T-helper 22 cell (primary cell): ENCODE results near the gene KRTAP12-1.

ENCODE experiments used
- DNase-seq: peaks from one replicate; pipeline ENCODE4 v3.0.0-alpha.2; 2020; ENCODE audit warnings: low read depth

Gene KRTAP12-1

DNA sequence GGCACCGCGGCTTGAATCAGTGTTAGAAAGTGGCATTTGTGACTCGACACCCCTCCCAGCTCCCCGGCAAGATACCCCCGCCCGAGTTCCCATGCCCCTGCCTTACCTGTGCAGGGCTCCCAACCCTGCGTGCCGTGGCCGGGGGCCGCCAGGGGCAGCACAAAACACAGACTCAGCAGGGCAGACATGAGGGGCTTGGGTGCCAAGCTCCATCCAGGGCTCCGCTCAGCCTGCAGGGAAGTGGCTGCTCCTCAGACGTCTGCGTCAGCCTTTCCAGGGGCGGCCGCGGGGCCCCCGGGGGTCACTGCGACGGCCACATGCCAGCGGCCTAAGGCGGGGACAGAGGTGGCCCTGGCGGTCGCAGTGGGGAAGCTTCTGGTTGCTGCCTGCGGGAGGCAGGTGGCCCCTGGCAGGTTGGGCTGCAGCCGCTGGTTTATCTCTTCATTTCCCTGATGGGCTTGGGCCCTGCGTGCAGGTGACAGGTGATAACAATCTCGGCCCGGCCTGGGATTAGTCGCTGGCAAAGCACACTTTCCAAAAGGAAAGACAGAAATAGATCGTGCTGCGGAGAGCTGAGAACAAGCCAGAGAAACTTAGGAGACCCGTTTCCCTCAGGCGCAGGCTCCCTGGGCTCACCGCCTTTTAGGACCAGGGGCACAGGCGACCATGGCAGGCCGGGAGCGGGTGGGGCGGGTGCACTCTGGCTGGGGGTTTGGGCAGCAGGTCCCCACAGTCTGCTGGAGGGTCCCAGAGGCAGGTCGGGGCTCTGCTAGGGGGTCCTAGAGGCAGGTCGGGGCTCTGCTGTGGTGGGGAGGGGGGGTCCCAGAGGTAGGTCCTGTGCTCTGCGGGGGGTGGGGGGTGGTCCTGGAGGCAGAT, 29.6 kb upstream of the KRTAP12-1 start, which contains the start of gene TSPEAR:
Gene TSPEAR, minus strand, starts transcription at position 246 of the 876 bp plus-strand sequence. Its CDS starts 58 bp downstream, at position 188.
- DNase-seq, result no peak

DNA sequence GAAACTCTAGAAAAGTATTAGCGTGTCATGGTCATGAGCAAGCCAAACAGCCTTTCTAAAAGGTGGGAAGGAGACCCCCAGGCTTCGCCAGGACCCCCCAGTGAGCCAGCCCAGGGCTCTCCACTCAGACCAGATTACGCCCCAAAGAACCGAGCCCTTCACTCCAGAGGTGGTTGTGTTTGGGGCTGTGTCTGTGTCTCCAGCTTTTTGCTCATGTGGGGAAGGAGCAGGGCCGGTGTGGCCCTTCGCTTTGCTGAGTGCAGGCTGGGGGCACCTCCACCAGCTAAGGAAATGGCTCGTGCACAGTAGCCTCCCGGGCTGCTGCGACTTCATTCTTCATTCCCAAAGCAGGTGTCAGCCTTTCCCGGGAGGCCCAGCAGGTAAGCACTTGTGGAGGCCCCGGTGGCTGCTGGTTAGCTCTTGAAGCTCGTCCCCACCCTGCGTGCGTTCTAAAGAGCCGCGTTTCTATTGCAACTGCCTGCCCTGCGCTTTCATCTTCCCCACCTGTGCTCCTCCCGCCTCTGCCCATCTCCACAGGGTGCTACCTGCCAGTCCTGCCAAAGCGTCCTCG, 28.9 kb upstream of the KRTAP12-1 start:
- no peak for DNase-seq

DNA sequence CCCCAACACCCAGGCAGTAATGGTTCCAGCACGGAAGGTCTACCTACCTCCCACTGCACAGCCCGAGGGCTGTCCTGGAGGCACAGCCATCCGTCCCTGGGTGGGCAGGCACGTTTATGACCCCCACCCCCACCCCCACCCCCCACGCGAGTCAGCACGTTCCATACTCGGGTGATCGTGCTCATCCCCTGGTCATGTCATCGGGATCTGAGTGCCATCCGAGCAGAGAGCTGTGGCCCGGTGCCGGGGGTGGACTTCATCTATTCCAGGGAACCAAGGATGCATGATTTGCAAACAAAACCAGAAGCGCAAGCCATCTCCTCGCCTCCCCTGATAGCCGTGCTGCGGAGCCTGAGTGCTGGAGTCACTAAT, 28.3 kb upstream of the KRTAP12-1 start:
- DNase-seq, result no peak

DNA sequence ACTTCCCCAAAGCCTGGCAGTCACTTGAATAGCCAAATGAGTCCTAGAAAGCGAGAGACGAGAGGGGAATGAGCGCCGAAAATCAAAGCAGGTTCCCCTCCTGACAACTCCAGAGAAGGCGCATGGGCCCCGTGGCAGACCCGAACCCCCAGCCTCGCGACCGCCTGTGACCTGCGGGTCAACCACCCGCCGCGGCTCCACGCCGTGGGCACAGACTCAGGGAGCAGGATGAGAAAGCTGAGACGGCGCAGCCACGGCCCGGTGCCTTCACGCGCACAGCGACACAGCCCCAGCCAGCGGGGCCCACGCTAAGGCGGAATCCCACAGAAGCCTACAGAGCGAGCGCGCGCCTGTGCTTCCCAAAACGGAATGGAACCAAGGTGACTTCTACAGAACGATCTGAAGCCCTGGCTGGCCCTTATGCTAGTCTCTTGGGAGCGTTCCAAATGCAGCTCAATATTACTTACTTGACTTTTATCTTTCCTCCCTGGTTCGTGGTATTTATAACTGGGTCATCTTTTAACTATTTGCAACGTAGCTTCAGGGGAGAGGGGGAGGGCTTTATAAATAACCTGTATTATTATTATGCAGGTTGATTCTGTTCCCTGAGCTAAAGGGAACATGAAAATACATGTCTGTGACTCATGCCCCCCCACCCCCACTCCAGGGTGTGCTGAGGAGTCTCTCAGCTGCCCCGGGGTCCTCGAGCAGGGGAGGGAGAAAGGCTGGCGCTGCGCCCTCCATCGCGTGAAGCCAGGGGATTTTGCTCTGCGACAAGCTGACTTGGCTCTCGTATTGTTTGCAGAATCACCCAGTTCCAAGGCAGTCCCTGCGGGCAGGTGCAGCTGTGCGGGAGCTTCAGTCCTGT, 27.7 kb upstream of the KRTAP12-1 start:
- DNase-seq, result no peak

GRCh38 chr21:44708866-44709425, 27.0 kb upstream of the KRTAP12-1 start:
- DNase-seq, result no peak

GRCh38 chr21:44708213-44708865, 26.4 kb upstream of the KRTAP12-1 start:
- no peak for DNase-seq

DNA sequence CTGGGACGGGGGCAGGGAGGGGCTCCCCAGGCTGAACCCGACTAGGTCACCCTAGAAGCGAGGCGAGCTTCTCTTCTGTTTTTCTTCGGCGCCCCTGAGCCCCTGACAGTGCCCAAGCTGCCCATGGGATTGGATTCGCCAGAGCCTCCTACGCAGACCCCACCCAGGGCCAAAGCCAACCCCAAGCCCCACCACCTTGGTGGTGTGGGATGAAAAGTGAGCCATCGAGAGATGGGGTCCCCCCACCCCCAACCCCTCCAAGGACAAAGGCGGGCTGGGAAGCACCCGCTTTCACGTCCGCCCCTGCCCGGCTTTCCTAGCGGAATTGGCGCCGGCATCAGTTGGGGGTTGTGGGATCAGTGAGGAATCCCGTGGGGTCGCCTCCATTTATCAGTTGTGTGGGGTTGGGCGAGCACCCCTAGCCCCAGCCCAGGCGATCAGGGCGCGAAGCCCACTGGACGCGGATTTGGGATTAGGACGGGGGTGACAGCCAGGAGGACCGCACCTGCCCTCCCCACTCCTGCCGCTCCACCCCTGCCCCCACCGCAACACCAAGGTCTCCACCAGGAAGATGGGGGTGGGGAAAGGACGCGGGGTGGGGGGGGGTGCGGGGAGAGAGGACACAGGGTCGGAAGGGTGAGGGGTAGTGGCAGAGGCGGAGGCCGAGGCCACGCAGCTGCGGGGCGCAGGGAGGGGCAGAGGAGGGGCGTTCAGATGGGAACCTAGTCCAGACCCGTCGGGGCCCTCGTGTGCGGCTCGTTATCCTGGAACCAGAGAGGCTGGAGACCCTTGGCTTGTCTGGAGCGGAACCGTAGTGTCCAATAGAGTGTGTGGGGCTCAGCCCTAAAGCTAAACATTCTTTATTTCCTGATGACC, 25.0 kb upstream of the KRTAP12-1 start:
- DNase-seq, result no peak

- DNase-seq, result no peak
Observed at GRCh38 chr21:44706026-44706705, 24.2 kb upstream of the KRTAP12-1 start.

GRCh38 chr21:44704636-44705001, 22.7 kb upstream of the KRTAP12-1 start:
- DNase-seq, result no peak

- no peak for DNase-seq
Observed at GRCh38 chr21:44703731-44704635, 22.0 kb upstream of the KRTAP12-1 start.

DNA sequence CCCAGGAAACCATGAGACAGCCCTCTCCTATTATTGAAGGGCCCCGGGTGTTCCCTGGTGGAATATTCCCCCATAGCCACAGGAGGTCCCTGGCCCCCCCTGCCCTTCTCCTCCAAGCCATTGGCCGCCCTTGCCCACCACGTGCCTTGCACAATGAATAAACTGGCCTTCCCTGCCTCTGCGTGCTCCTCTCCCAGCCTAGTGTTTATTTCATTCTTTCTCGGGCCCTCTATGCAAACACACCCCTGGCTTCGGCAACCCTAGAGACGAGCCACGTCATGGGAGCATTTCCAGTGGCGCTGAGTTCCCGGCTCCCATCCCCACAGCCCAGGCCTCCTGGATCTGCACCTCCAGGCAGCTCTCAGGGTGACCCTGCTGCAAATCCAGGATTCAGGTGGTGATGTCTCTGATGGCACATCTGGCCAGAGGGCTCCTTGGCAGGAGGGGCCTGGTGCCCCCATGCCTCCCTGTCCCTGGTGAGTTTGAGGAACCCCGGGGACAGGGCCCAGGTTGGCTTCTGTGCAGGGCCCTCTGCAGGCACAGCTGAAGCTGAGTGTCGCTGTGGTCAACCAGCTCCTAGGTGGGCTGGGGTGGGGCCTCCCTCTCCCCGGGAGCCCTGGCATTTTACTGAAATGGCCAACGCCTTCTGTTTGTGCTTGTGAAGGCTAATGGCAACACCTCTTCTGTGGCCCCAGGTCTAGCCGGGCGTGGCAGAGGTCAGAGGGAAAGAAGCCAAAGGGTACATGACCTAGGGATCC, 21.2 kb upstream of the KRTAP12-1 start:
- no peak for DNase-seq

DNA sequence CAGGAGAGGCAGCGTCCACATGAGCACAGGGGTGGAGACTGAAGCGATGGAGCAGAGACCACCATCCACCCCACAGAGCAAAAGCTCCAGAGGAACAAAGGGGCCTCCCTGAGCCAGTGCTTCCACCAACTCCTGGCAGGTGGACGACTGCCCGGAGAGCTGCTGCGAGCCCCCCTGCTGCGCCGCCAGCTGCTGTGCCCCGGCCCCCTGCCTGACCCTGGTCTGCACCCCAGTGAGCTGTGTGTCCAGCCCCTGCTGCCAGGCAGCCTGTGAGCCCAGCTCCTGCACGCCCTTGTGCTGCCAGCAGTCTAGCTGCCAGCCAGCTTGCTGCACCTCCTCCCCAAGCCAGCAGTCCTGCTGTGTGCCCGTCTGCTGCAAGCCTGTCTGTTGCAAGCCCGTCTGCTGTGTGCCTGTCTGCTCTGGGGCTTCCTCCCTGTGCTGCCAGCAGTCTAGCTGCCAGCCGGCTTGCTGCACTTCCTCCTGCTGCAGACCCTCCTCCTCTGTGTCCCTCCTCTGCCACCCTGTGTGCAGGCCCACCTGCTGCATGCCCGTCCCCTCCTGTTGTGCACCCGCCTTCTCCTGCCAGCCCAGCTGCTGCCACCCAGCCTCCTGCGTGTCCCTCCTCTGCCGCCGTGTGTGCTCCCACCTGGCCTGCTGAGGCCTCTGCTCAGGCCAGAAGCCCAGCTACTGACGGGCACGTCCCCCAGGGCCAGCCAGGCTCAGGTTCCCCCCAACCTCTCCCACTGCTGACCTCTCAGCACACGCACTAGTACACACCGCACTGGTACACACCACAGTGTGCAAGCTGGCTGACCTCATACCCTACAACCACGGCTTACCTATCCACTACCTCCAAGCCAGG, 20.4 kb upstream of the KRTAP12-1 start:
- no peak for DNase-seq

GRCh38 chr21:44701541-44701940, 19.6 kb upstream of the KRTAP12-1 start:
- no peak for DNase-seq

- no peak for DNase-seq
Observed at GRCh38 chr21:44701023-44701400, 19.0 kb upstream of the KRTAP12-1 start.

- DNase-seq, result no peak
Observed at GRCh38 chr21:44700101-44701022, 18.4 kb upstream of the KRTAP12-1 start.

- DNase-seq, result no peak
Observed at GRCh38 chr21:44699502-44700001, 17.6 kb upstream of the KRTAP12-1 start.
